GM19438 (cell line): ENCODE data around the gene NPHP4.

Experiments
- ATAC-seq: cut with Tn5 transposase; IDR thresholded peaks from one replicate; pipeline ENCODE4 v1.9.1; 2021; ENCODE audit warnings: low read depth; ENCODE audit not compliant: unreplicated experiment

The NPHP4 gene

GRCh38 chr1:5839881-5840550 is 152.2 kb downstream of the NPHP4 start:
- no peak for ATAC-seq

- ATAC-seq = no peak
These were observed 152.9 kb downstream of the NPHP4 start for GRCh38 chr1:5839161-5839880.

GRCh38 chr1:5837976-5838653 is 154.1 kb downstream of the NPHP4 start:
- no peak for ATAC-seq

GRCh38 chr1:5836776-5837440 is 155.3 kb downstream of the NPHP4 start:
- no peak for ATAC-seq

- no peak for ATAC-seq
These were observed 157.1 kb downstream of the NPHP4 start for GRCh38 chr1:5835179-5835562.

GRCh38 chr1:5834477-5835178 is 157.6 kb downstream of the NPHP4 start:
- no peak for ATAC-seq

- ATAC-seq = no peak
These were observed 158.3 kb downstream of the NPHP4 start for GRCh38 chr1:5833911-5834310.

- ATAC-seq = no peak
These were observed 159.0 kb downstream of the NPHP4 start for GRCh38 chr1:5832916-5833895.

- ATAC-seq = no peak
These were observed 160.5 kb downstream of the NPHP4 start for GRCh38 chr1:5831600-5832335.

- no peak for ATAC-seq
These were observed 161.2 kb downstream of the NPHP4 start for GRCh38 chr1:5830771-5831599.

GRCh38 chr1:5829414-5829813 is 162.8 kb downstream of the NPHP4 start:
- ATAC-seq = no peak

GRCh38 chr1:5828308-5828935 is 163.8 kb downstream of the NPHP4 start:
- ATAC-seq = no peak

GRCh38 chr1:5827516-5827915 is 164.7 kb downstream of the NPHP4 start:
- ATAC-seq = no peak

- no peak for ATAC-seq
These were observed 165.6 kb downstream of the NPHP4 start for GRCh38 chr1:5826601-5827000.

GRCh38 chr1:5822726-5823125 is 169.5 kb downstream of the NPHP4 start:
- ATAC-seq = no peak

- ATAC-seq = no peak
These were observed 170.0 kb downstream of the NPHP4 start for GRCh38 chr1:5822266-5822665.

- ATAC-seq = no peak
These were observed 170.6 kb downstream of the NPHP4 start for GRCh38 chr1:5821540-5822176.
